GM19455 (cell line): ENCODE data around the gene AIG1.

Experiments
- ATAC-seq: cut with Tn5 transposase; IDR thresholded peaks from one replicate; pipeline ENCODE4 v1.9.1; 2021; ENCODE audit not compliant: unreplicated experiment

The AIG1 gene

DNA sequence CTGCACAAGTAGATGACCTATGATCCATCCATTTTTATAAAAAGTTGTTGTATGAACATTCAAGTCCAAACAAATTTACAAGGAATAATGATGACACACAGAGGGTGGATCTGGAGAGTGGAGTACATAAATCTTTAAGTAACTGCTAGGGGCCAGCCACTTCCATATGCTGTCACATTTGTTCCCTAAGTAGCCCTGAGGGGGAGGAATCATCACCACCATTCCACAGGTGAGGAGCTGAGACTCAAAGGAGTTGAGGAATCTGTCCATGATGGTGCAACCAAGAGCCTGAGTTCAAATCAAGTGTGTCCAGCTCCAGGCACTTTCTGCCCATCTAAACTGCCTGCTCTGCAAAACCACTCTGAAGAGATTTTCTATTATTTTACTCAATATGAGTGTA lies 132.1 kb downstream of the AIG1 start:
- ATAC-seq = no peak

DNA sequence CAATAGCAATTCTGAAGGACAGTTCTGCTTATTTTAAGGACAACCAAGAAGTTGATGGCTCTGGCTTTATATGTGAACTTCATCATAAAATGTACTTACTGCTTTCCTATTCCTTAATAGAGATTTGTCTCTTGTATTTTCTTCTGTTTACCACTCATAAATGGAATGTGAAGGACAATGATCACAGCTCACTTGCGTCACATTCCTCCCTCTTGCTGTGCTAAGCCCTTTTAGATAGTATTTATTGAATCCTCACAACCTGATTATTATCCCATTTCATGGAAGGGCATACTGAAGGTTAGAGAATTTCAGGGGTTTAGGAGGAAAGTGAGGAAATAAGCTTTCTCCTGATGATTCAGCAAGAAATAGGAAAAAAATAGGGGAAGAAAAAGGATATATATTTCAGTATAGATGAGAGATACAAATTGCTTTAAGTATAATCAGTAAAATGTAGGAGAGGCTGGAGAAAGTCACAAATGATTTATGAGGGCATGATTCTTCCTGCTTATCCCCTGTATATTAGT lies 132.9 kb downstream of the AIG1 start:
- ATAC-seq = no peak

DNA sequence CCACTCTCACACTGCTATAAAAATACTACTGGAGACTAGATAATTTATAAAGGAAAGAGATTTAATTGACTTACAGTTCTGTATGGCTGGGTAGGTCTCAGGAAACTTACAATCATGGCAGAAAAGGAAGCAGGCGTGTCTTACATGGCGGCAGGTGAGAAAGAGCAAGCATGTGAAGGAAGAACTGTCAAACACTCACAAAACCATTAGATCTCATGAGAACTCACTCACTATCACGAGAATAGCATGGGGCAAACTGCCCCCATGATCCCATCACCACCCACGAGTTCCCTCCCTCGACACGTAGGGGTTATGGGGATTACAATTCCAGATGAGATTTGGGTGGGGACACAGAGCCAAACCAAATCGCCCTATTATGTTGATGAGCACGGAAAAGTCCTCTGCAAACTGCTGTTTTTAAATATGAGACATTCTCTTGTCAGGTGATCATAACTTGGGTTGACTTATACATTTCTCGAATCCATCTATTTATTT lies 133.5 kb downstream of the AIG1 start:
- no peak for ATAC-seq

DNA sequence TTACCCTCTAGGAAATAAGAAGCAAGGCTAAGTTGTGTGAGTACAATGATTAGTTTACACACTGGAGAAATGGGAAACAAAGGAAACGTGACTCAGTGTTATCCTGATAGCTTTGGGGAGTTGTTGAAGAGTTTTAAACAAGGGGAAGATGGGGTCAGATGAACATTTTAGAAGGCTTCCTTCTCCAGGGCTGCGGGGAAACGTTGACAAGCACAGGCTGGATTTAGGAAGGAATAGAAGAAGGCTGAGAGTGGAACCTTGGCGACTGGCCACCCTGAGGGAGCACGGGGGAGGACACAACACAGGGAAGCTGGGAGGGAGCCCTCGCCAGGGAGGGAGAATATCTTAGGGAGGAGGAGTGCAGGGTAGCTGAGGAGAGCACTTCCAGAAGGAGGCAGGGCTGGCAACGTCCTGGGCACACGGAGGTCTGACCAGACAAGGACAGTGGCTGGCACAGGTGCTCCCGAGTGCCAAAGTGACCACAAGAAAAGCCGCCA lies 134.7 kb downstream of the AIG1 start:
- ATAC-seq = no peak

DNA sequence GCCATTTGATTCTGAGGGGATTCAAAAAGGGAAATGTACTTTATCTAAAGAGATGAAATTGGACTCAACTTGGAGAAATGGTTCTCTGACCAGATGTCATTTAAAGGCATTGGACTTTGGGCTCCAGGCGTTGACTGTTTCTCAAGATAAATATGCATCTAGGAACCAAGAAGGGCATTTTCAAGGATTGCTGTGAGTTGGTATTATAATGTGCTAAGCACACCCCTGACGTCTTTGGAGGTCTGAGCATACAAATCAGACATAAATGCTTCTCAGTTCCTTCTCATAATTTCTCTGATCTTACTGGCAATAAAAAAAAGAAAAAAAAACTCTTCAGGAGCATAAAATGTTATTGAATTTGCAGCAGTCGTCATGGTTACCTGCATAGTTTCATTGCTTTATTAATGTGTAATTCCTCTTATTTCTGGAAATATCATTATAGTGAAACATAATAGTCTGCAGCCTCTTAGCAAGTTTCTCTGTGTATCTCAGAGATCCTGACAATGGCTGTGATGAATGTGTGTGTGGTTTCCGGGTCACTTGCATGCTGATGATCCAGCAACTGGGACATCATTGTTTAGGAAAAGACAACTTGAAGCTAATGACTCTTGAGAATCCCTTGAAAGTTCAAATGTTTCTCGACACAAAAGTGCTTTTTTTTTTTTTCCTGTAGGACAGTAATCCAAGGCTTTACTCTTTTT lies 136.0 kb downstream of the AIG1 start:
- ATAC-seq = no peak

DNA sequence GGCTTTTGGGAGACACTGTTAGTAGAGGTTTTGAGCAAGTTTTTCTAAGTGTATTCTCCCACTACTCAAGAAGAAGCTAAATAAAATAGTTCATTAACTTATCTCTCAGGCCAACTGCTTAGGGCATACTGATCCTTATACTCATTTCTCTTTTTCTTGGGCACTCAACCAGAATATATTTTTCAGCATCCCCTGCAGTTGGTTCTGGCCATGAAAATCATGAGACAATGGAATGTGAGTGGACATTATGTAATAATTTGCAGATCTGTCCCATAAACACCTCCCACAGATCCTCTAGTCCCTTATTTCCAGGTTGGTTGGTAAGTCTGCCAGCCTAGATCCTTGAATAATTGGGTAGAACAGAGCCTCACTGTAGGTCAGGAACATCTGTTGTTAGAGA lies 136.7 kb downstream of the AIG1 start:
- ATAC-seq = no peak

DNA sequence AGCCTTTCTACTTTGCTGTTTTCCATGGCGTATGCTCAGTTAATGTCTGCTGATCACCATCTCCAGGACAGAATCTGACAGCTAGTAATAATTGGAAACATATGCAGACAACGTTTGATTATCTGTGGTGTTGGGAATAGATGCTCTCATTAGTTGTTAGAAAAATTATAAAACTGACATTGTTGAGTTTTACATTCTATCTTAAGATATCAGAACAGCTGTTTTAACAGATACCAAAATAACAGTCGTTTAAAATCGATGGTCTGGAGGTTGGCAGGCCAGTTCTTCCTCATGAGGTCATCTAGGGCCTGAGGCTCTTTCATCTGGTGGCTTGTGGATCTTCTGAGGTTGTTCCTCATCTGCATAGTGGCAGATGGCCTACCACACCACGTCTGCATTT lies 137.6 kb downstream of the AIG1 start:
- no peak for ATAC-seq

DNA sequence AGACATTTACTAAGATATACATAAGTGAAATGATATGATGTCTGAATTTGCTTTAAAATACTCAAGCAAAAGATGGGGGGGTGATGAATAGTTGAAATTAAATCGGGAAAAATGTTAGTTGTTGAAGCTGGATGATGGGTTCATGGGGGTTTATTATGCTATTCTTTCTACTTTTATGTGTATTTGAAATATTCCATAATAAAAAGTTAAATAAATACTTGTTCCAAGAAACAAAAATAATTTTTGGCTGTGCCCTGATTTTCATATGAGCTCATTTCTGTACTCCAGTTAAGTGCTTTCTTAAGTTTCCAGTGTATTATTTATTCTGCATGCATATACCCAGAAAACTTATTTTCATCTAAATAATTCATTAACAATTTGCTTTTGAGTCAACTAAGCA lies 138.6 kb downstream of the AIG1 start:
- ATAC-seq = no peak

DNA sequence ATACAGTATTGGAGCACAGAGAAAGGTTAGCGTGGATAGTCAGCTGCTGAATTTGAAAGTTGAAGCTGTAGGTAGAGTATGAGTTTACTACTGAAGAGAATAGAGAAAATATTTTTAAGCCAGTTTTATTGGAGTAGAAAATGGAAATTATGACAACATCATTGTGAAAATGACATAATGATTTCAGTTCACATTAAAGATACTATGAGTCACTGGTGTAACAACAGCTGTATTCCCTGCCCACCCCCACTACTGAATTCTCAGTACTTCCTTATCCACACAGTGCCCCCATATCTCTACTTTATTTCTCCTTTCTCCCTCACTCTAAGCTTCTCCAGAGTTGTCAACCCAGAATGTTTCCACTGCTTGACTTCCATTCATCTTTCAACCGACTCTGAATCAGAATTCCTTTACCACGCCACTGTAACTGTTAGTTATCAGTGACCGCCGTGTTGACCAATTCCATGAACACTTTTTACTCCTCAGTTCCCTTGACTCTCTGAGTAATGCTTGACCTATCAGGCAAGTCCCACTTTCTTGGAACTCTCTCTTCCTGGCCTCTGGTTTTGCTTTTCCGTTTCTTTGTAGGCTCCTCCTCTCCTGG lies 139.6 kb downstream of the AIG1 start:
- ATAC-seq = no peak

DNA sequence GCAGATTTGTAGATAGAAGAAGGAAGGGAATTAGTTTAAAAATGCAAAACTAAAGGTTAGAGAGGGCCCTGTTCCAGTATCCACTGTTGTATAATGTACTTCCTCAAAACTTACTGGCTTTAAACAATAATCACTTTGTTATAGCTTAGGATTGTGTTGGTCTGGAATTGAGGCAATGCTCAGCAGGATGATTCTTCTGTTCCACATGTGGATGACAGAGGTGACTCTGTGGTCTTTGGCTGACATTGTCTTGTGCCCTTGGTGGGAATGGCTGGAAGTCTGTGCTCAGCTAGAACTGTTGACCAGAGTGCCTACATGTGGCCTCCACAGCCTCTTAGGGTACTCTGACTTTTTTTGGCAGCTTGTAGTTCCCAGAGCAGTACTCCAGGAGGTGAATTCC lies 143.4 kb downstream of the AIG1 start:
- no peak for ATAC-seq

DNA sequence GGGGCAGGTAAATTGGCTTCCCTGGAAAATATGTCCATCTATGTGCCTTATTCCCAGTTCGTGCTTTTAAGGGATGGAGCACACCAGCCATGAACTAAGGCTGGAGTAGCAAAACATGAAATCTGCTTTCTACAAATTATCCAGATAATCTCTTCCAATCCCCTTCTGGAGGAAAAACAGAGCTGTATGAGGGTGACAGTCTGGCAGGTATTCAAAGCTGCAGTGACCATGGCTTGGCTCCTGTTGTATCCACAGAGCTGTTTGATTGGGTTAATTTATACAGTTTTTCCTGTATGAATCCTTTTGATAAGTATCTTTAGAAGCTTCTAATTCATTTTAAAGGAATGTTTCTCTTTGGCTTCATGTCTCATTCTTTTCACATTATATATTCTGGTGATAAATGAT lies 144.4 kb downstream of the AIG1 start:
- no peak for ATAC-seq

DNA sequence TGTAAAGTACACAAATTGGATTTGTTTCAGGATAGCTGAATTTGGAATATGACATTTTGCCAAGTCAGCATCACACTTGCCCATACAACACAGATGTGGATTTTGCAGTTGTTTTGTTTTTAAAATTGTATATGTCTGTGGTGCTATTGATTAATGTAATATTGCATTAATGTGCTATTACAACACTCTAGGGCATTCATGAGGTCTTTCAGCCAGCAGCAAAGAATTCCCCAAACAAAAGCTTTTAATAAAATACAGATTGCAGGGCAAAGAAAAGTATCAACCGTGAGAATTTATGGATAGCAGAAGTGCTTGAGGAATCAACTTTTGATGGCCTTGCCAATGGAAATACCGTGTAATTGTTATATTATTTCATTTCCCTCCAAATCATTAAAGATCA lies 144.9 kb downstream of the AIG1 start:
- ATAC-seq = no peak

DNA sequence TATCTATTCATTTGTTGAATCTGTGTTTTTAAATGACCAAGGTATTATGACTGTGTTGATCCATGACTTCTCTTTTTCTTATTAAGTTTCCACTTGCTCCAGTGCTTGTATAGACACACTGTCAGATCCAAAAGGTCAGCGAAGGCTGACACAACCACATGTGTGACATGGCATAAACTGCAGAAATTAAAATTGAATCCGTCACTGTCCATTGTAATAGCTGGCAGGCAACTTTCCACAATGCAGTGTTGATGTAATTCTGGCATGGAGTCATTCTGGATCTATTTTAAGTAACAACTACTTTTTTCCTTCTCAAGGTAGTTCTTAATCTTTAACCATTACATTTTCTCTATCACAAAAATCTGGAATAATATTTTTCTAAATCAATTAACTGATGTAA lies 145.3 kb downstream of the AIG1 start:
- no peak for ATAC-seq

DNA sequence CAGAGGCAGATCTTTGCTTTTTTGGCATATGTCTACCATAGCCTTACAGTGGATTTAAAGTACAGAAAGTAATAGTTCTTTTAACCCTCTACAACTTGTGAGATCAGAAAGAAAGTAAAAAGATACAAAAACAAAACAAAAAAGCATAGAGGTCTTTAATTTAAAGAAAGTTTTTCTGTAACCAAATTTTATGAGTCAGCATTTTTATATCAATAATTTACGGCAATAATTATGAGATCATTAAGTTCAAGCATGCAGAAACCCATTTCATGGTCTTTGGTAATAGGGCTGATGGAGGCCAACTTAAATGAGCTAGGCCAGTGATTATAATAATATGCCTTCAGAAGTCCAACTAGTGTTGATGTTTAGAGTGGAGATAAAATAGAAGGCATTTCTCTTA lies 145.9 kb downstream of the AIG1 start:
- no peak for ATAC-seq

DNA sequence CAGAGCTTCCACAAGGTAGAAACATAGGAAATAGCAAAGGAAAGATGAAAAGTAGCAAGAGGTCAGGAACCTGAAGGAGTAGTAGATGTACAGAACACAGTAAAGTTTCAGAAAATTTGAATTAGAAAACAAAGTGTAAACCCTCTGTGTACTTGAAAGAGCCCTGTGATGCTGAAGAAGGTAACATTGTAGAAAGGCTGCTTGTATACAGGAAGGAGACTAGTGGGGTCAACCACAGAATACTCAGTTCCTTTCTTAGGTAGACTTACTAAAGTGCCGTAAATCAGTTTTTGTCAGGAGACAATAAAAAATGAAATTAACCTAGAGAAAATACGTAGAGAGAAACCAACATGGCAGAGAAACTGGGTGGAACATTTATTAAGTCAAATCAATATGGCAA lies 149.7 kb downstream of the AIG1 start:
- no peak for ATAC-seq

DNA sequence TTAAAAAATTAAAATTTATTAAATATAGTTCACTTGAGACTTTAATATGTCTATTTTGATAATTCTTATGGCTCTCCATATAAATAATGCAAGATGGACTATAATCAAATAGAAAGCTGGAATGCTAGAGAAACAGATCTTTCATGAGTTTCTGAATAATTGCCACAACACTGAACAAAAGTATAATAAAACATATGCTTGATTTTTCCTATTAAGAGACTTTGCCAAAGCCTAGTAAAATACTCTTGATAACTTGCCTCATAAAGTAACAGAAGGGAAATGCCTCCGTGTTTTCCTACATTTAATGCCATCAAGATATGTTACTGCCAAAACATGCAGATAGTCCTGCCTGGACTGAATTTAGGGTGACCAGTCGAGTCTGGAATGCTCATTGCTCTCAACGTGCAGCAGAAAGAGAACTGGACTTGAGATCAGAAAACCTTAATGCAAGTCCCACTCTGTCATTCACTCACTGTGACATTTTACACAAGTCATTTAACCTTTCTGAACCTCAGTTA lies 153.2 kb downstream of the AIG1 start:
- no peak for ATAC-seq

DNA sequence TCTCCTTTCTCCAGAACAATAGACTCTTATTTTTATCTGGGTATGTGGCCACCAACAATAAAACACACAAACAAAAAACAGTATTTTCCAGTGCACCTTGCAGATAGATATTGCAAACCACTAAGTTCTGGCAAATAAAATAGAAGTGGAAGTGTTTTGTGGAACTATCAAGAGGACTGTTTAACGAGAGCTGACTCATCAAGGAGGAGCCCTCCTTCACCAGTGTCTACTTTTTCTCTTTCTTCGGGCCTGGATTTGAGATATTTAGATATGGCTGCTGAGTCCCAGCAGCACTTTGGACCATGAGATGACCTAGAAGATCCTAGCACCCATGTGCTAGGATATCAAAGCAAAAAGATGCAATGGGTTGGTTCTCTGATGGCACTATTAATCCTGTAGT lies 154.7 kb downstream of the AIG1 start:
- no peak for ATAC-seq

DNA sequence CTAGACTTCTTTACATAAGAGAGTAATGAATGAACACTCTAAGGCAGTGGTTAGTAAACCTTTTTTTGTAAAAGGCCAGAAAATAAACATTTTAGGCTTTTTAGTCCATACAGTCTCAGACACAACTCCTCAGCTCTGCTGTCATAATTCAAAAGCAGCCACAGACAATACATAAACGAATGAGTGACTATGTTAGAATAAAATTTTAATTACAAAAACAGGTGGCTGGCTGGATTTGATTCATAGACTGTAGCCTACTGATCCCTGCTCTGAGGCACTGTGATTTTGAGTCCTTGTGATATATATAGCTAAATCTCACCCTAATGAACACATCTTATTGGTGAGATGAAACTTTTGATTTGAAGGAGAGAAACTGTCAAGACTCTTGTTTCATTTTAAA lies 155.1 kb downstream of the AIG1 start:
- no peak for ATAC-seq

DNA sequence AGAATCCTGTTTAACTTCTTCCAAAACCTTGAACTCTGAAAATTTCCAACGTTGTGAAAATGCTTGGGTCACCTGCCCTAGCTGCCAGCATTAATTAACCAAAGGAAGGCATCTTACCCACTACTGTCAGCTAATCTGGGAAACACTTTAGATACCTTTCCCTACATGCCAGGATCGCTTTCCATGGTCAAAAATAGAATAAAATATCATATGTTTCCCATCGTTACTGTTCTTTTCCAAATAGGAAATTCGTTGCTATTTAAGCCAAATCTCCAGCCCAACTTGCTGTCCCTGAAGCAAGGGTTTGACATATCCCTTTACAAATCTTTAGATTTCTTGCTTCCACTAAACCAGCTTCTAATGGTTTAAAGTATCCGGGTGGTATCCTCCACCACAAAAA lies 157.5 kb downstream of the AIG1 start:
- no peak for ATAC-seq

DNA sequence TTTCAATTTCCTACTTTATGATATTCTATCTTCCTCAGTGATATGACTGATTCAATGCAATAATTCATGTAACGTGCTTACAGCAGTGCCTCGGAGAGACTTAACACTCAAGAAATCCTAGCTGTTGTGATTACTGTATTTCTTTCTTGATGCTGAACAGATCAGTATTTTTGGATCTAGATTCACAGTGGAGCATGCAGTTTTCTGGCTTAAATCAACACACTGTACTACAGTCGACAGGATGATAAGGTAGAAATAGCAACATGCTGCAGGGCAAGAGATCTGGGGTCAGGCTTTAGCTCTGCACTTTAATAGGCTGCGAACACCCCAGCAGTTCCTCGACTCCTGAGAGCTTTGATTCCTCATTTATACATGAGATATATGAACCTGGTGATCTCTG lies 161.0 kb downstream of the AIG1 start:
- ATAC-seq = no peak

DNA sequence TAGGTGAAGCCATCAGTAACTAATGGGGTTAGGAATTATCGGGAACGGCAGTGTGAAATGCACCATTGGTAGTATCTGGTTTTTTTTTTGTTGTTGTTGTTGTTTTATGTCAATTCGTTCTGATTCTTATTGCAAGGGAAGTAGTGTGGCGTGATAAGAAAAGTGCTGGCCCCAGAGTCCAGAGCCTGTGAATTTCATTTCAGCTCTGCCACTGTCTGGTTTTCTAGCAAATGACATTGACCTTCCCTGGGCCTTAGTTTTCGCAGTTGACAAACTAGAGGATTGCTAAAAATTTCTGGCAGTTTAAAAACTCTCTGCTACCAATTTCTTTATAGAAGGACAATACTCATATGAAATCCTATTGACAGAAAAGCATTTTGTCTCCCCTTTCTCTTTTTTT lies 161.6 kb downstream of the AIG1 start:
- ATAC-seq = no peak

DNA sequence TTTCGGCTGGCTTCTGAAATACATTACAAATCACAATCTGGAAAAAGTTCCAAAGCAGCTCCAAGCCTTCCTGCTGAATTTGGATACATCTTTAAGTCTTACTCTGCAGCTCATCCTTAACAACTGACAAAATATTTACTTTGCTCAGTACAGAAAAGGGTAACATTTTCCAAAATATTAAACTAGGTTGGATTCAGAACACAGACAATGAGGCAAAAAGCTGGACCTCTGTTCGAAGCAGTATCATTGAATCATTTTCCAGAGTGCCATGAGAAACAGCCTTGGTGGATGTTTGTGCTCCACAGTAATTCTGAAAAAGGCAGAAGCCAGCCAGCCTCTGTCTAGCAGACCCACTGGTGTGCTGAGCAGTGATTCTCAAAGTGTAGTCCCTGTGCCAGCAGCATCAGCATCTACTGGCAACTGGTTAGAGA lies 162.1 kb downstream of the AIG1 start:
- ATAC-seq = no peak
